Endometrium (tissue), 2 donors: ENCODE results near the gene DCST1.

ENCODE experiments used
- FAIRE-seq: peaks from 2 replicates; lab custom pipeline; 2012; peaks lifted over from hg19 to GRCh38; lab: Jason Lieb, UNC
- donor health status: control.
- donor health status: control.

DCST1 gene

GRCh38 chr1:155012776-155013602 is 20.6 kb upstream of the DCST1 start:
- no peak for FAIRE-seq

GRCh38 chr1:155013632-155014031 is 20.0 kb upstream of the DCST1 start:
- FAIRE-seq, result no peak

DNA sequence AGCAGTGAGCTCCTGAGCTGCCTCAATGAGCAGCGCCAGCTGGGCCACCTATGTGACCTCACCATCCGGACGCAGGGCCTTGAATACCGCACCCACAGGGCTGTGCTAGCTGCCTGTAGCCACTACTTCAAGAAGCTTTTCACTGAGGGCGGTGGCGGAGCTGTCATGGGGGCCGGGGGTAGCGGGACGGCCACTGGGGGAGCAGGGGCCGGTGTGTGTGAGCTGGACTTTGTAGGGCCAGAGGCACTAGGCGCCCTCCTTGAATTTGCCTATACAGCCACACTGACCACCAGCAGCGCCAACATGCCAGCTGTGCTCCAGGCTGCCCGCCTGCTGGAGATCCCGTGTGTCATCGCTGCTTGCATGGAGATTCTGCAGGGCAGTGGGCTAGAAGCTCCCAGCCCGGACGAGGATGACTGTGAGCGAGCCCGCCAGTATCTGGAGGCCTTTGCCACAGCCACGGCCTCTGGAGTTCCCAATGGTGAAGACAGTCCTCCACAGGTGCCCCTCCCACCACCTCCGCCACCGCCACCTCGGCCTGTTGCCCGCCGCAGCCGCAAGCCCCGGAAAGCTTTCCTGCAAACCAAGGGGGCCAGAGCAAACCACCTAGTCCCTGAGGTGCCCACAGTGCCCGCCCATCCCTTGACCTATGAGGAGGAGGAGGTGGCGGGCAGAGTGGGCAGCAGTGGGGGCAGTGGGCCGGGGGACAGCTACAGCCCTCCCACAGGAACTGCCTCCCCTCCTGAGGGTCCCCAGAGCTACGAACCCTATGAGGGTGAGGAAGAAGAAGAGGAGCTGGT is 18.7 kb upstream of the DCST1 start:
- no peak for FAIRE-seq

GRCh38 chr1:155015527-155016230 is 17.9 kb upstream of the DCST1 start:
- FAIRE-seq, result no peak

DNA sequence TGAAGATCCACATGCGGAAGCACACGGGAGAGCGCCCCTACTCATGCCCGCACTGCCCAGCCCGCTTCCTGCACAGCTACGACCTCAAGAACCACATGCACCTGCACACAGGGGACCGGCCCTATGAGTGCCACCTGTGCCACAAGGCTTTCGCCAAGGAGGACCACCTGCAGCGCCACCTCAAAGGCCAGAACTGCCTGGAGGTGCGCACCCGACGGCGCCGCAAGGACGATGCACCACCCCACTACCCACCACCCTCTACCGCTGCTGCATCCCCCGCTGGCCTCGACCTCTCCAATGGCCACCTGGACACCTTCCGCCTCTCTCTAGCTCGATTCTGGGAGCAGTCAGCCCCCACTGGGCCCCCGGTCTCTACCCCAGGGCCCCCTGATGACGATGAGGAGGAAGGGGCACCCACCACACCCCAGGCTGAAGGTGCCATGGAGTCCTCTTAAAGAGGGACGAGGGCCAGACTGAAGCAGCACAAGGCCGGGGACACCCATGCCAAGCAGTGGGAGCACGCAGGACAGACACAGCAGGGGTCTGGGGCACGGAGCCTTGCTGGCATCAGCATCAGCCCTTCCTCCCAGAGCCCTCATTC is 17.3 kb upstream of the DCST1 start:
- no peak for FAIRE-seq

GRCh38 chr1:155017041-155017945 is 16.3 kb upstream of the DCST1 start:
- FAIRE-seq, result no peak

DNA sequence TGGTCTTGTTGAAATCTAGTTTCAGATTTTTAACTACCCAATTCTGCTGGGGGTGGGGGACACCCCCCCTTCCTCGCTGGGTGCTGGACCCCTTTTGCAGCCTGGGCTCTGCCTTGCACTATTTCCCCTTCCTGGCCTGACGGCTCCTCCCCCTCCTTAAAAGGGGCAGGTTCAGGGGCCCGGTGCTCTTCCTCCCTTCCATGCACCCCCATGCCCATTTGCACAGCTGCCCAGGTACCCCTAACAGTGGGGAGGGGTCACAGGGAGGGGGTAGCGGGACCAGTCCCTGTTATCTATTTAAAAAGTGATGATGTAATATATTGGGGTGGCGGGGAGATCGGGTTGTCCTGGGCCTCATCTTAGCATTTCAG is 15.7 kb upstream of the DCST1 start:
- no peak for FAIRE-seq

DNA sequence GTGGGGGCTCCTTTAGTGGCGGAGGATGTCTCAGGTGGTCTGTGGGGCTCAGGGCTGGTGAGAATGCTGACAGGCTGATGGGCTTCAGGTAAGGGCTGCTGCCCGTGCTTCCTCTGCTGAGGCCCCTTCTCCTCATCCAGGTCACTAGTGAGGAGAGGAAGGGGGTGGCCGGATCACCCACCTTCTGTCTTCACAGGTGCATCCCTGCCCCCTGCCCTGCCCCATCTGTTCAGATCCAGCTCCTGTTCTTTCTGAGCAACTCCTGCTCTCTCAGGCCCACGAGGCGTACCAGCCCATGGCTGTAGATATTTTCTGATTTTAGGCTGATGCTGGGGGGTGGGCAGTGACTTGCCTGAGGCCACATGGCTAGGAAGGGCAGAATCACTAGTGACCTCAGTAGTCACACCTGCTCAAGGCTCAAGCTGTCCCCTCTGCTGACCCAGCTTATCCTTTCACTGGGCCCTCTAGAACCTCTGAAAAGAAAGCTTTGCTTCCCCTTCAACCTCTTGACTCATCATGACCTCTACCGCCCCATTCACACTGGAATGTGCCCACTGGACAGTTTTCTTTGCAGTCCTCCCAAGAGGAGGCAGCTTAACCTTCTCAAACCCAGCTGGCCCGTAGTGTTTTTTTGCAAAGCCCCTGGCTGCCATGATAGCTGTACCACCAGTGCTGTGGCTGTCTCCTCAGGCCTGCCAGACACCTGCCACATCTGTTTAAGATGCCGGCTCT is 14.8 kb upstream of the DCST1 start:
- FAIRE-seq, result no peak

DNA sequence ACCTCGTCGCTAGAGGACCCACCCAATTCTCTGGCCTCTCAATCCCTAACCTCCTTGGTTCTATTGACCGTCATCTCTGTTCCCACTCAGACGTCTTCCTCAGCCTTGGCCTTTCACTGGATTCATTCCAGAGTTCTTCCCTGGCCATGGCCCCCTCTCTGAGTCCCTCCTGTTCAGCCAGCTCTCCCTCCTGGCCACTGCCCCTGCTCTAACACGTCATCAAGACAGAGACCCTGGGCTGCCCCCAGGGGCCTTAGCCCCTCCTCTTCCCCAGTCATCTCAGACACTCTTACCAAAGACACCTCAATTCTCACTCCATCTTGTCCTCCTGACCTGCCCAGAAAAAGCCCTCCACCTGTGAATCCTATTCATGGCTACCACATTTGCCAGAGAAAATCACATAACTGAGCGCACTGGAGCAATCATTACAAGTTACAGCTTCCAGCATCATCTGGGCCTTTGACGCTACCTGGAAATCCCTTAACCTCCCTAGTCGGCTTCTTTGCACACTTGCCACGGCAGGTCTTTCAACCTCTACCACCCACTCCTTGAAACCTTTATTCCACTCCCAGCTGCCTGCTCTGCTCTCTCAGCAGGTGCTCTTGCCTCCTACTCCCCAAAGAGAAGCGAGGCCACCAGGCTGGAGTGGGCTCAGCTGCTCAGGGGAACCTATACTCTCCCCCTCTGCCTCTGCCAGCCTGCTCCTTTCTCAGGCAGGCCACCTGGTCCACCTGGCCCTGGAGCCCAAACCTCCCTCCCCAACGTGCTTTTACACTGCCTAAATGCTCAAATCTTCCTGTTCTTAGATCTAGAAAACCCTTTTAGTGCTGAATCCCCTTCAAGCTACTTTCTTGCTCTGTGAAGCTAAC is 14.0 kb upstream of the DCST1 start:
- no peak for FAIRE-seq

GRCh38 chr1:155022136-155022926 is 11.3 kb upstream of the DCST1 start:
- FAIRE-seq, result no peak

GRCh38 chr1:155022927-155023236 is 10.7 kb upstream of the DCST1 start:
- no peak for FAIRE-seq

- FAIRE-seq, result no peak
Observed at GRCh38 chr1:155023627-155024026, 10.0 kb upstream of the DCST1 start.

GRCh38 chr1:155024315-155024714 is 9.3 kb upstream of the DCST1 start:
- no peak for FAIRE-seq

GRCh38 chr1:155026154-155026553 is 7.5 kb upstream of the DCST1 start:
- FAIRE-seq, result no peak

- no peak for FAIRE-seq
Observed at GRCh38 chr1:155026588-155026987, 7.0 kb upstream of the DCST1 start.

DNA sequence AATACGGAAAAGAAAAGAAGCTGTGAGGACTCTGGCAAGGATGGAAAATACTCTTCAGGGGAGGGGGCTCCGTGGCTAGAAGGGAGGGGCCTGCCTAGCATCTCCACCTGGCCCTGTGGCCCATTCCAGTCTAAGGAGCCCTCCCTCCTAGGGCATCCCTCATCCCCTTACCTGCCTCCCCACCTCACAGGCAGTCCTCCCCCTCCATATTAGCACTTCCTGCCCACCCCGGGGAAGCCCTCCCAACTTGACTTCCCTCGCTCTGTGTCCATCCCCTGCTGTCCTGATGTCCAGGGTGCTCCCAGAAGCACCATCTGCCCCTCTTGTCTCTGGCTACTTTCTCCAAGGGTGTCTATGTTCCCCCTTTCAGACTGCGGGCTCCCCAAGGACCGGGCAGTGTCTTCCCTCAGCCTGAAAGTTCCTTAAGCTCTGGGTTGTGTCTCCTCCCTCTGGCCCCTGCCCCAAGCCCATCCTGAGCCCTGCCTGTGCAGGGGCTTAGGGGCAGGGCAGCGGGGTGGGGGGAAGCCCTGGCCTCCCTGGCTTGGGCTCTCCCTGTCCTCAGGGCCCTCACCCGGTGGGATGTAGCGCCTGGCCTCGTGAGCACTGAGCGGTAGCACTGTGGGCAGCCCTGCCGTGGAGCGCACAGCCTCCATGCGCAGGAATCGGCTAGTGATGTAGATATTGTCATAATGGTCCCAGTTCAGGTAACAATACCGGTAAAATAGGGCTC is 3.9 kb upstream of the DCST1 start:
- FAIRE-seq, result no peak

DNA sequence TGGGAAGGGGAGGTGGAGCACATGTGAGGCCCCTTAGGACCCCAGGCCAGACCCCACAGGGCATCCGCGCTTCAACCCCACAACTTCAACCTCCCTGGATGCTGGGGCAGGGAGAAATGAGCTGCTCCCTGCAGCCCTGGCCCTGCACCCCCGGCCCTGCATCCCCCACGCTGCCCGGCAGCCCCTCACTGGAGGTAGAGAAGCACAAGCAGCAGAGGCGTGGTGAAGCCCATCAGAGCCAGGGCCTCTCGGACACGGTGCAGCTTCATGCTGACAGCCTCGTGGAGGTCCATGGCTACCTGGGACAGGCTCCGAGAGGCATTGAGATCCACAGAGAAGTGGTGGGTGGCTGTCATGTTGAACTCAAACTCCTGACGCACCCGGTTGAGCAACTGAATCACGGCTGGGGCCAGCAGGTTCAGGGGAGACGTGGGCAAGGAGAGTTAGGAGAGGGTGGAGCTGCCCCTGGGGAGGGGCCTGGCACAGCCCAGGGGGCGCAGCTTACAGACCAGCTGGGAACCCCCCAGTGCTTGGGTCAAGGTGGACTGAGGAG is 3.3 kb upstream of the DCST1 start:
- FAIRE-seq, result no peak

DNA sequence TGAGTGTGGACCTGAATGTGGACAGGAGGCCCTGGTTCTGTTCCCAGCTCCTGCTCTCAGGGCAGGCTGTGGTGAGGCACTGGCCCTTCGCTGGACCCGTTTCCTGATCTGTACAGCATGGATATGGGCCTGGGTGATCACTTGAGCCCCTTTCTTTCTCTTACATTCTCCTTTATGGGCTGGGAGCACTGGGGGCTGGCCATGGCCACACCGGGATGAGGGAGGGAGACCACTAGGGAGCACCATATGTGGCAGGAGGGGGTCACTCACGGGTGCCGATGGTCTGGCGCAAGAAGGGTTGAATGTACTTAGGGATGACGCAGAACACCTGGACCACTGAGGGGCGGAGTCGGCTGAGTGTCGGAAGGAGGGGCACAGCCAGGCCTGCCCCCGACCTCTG is 2.7 kb upstream of the DCST1 start:
- FAIRE-seq, result no peak
